ENCODE data around the gene MARCHF4. TPM values are rescaled to one million over a fixed set of nuclear protein-coding genes. Genes with fewer than 3 reads are reported as not detected.

The MARCHF4 gene
- total and polyA plus RNA-seq, 11 donors, result 0.01 to 0.56 (median 0.14) TPM; not detected in 6

- ATAC-seq, result no peak
- WGBS, 4 donors, result 84 to 92% (median 85%) methylated on average over 6 of the region's 6 CpGs
- intact Hi-C loops (cut with DNase I), result loop anchor here in 2 of 10 donors (10.0 kb wide), 2 partner anchors 147 to 177 kb away; no protein-coding TSS in a partner anchor
Measured at GRCh38 chr2:216391401-216391800, 19.1 kb upstream of the MARCHF4 start.

DNA sequence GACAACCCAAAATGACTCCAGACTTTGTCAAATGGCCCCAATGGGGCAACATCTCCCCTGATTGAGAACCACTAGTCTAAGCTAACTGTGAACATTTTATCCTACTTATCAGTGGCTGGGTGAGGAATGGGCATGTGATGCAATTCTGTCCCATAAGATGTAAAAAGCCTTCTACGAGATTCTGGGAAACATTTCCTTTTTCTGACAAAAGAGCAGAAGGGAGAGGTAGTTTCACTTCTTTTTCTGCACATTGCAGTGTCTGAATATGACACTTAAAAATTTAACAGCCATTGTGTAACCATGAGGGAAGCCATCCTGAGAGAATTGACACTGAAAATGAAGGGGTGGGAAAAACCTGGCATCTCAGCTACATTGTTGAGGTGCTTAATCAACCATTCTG is 17.3 kb upstream of the MARCHF4 start:
- DNase-seq, result no peak
- intact Hi-C loops (cut with DNase I), result no loop called here
- H3K27me3 ChIP-seq, result peaks cover 0 to 2% (median 0%) of the 10 kb centered on the region in 9 donors
- peaks cover 0 to 12% (median 0%) of the 10 kb centered on the region in 12 donors for H3K4me1 ChIP-seq
- H3K4me3 ChIP-seq, result no peak overlapping the region
- peak overlapping the region in 1 of 12 donors; percentile 37 for H3K27ac ChIP-seq
- peaks cover 0 to 5% (median 0%) of the 10 kb centered on the region in 12 donors for H3K9me3 ChIP-seq
- no peak for ATAC-seq
- no peaks in the 10 kb centered on the region for H3K36me3 ChIP-seq
- 53 to 60% (median 56%) methylated on average over 1 of the region's 1 CpG for WGBS, 4 donors
- TF ChIP-seq CTCF (IDR thresholded peaks at IDR 0.05) (no peak), POLR2A (IDR thresholded peaks at IDR 0.05) (no peak)

More at GRCh38 chr2:216391401-216391800, 19.1 kb upstream of the MARCHF4 start:
- DNase-seq, result no peak
- Histone ChIP-seq H3K4me1 (peaks cover 0 to 12% (median 0%) of the 10 kb centered on the region in 12 donors), H3K4me3 (no peak overlapping the region), H3K36me3 (no peaks in the 10 kb centered on the region), H3K27ac (no peak overlapping the region), H3K27me3 (peaks cover 0 to 2% (median 0%) of the 10 kb centered on the region in 9 donors), H3K9me3 (peaks cover 0 to 5% (median 0%) of the 10 kb centered on the region in 12 donors)
- TF ChIP-seq POLR2A (IDR thresholded peaks at IDR 0.05), result no peak
- TF ChIP-seq CTCF (IDR thresholded peaks at IDR 0.05), result no peak

DNA sequence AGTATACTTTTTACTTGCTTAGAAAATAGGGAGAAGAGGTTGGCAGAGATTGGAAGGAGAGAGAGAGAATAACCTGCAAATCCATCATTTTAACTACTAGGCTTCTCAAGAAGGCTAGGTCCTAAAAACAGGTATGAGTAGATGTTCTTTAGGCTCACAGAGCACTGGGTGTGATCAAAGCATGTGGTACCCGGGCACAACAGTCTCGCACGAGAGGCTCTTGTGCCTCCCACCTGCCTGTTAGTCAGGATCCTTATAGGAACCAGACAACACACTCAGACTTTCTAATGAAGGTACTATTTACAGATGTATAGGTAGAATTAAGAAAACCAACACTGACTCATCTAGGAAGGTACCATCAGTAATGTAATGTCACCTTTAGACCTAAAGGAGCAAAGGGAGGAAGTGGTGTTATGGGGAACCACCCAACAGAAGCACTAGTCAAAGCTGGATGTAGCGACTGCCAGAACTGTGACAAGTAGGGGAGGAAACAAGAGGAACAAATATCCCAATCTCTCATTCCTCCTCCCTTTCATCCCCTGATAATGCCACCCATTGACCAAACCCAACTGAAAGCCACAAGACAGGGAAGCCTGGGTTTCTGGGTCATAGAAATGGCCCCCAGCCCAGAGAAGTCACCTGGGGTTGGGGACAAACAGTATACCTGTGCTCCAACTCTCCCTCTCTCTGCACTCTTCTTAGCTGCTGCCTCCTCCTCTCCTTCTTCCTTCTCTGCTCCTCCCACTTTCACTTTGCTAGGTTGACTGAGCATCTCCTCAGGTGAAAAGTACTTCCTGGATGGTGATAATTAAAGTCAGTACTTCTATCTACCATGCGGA is 16.0 kb upstream of the MARCHF4 start:
- Histone ChIP-seq H3K4me1 (peaks cover 0 to 12% (median 0%) of the 10 kb centered on the region in 12 donors), H3K9me3 (peaks cover 0 to 5% (median 0%) of the 10 kb centered on the region in 12 donors), H3K36me3 (no peaks in the 10 kb centered on the region), H3K4me3 (no peak overlapping the region), H3K27ac (no peak overlapping the region), H3K27me3 (peaks cover 0 to 4% (median 0%) of the 10 kb centered on the region in 9 donors)
- 79 to 88% (median 84%) methylated on average over 5 of the region's 5 CpGs for WGBS, 4 donors
- ATAC-seq (no peak), DNase-seq (no peak)
- TF ChIP-seq POLR2A (IDR thresholded peaks at IDR 0.05), result no peak
- intact Hi-C loops (cut with DNase I), result no loop called here

DNA sequence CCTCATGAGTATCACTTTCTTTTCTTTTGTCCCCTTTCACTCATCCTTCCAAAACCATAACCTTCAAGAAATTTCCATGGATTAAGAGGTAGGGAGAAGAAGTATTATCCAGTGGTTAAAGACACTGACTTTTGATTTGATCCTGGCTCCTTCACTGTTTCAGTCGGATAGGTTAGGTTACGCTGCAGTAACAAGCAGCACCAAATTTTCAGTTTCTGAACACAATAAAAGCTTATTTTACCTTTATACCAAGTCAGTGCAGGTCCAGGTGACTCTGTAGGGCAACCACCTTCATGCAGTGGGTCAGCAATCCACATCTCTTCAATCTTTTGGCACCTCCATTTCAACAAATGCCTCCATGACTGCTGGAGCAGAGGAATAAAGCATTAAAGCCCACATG is 15.0 kb upstream of the MARCHF4 start:
- TF ChIP-seq POLR2A (IDR thresholded peaks at IDR 0.05) (no peak), CTCF (IDR thresholded peaks at IDR 0.05) (no peak)
- intact Hi-C loops (cut with DNase I), result no loop called here
- WGBS, 4 donors, result 95 to 100% (median 97%) methylated on average over 2 of the region's 2 CpGs
- peaks cover 0 to 5% (median 0%) of the 10 kb centered on the region in 12 donors for H3K9me3 ChIP-seq
- H3K36me3 ChIP-seq, result no peaks in the 10 kb centered on the region
- DNase-seq, result no peak
- no peak overlapping the region for H3K27ac ChIP-seq
- H3K4me1 ChIP-seq, result peaks cover 0 to 12% (median 0%) of the 10 kb centered on the region in 12 donors
- ATAC-seq, result no peak
- H3K27me3 ChIP-seq, result peaks cover 0 to 4% (median 0%) of the 10 kb centered on the region in 9 donors
- no peak overlapping the region for H3K4me3 ChIP-seq
